CD8-positive, alpha-beta memory T cell (primary cell): Measurements from ENCODE around the gene EIF2AK2. TPM values are rescaled to one million over a fixed set of nuclear protein-coding genes. Genes with fewer than 3 reads are reported as not detected.

ENCODE experiments used
- CTCF ChIA-PET: fragments of 350-600 bp; sonication (Branson Sonifier 250); formaldehyde crosslinking; loops from one replicate; lab custom pipeline; 2021; ENCODE audit warnings: antibody characterized with exemption; lab: Charles Lee
- POLR2A ChIA-PET: fragments of 350-600 bp; sonication (Branson Sonifier 250); formaldehyde crosslinking; loops from one replicate; lab custom pipeline; 2021; ENCODE audit warnings: antibody characterized with exemption; lab: Charles Lee
- DNase-seq, 5 donors: peaks; one replicate each; pipeline versions ENCODE4 v3.0.0 to v3.0.0-alpha.2; 2020 to 2022; ENCODE audit warnings: mixed read lengths in 1 of 5
- H3K27ac ChIP-seq: one replicate; pipeline ENCODE4 v1.7.0; 2013; ENCODE audit warnings: low read depth, mild to moderate bottlenecking, low read length, moderate library complexity
- H3K27me3 ChIP-seq: 2 replicates; pipeline ENCODE4 v1.7.0; 2013; ENCODE audit warnings: low read length, mild to moderate bottlenecking; ENCODE audit not compliant: insufficient read depth, poor library complexity, severe bottlenecking
- H3K36me3 ChIP-seq: 2 replicates; pipeline ENCODE4 v1.7.0; 2013; ENCODE audit warnings: mild to moderate bottlenecking, low read length, moderate library complexity; ENCODE audit not compliant: insufficient read depth
- H3K4me1 ChIP-seq: 2 replicates; pipeline ENCODE4 v1.7.0; 2013; ENCODE audit warnings: mild to moderate bottlenecking, low read length, moderate library complexity; ENCODE audit not compliant: insufficient read depth
- H3K4me3 ChIP-seq: 2 replicates; pipeline ENCODE4 v1.7.0; 2013; ENCODE audit warnings: mild to moderate bottlenecking, low read length
- H3K9me3 ChIP-seq: 2 replicates; pipeline ENCODE4 v1.7.0; 2013; ENCODE audit warnings: mild to moderate bottlenecking, low read length
- H3K27ac Mint-ChIP-seq, 8 donors: one replicate each; pipeline ENCODE4 v1.8.0; 2020 to 2021; ENCODE audit warnings: mixed read lengths in 8 of 8, mild to moderate bottlenecking in 6 of 8, inconsistent platforms in 3 of 8, moderate library complexity in 3 of 8
- H3K27me3 Mint-ChIP-seq, 2 donors: one replicate each; pipeline ENCODE4 v1.8.0; 2020 to 2021; ENCODE audit warnings: mixed read lengths in 2 of 2, mild to moderate bottlenecking in 1 of 2, moderate library complexity in 1 of 2
- H3K36me3 Mint-ChIP-seq, 3 donors: one replicate each; pipeline ENCODE4 v1.8.0; 2020 to 2021; ENCODE audit warnings: mixed read lengths in 3 of 3, inconsistent platforms in 1 of 3, mild to moderate bottlenecking in 1 of 3
- H3K4me1 Mint-ChIP-seq, 3 donors: one replicate each; pipeline ENCODE4 v1.8.0; 2020 to 2021; ENCODE audit warnings: mixed read lengths in 3 of 3, inconsistent platforms in 1 of 3, mild to moderate bottlenecking in 1 of 3
- H3K4me3 Mint-ChIP-seq, 7 donors: one replicate each; pipeline ENCODE4 v1.8.0; 2020 to 2021; ENCODE audit warnings: mixed read lengths in 7 of 7, mild to moderate bottlenecking in 6 of 7, moderate library complexity in 4 of 7, inconsistent platforms in 2 of 7
- H3K9me3 Mint-ChIP-seq, 5 donors: one replicate each; pipeline ENCODE4 v1.8.0; 2020 to 2022; ENCODE audit warnings: mixed read lengths in 5 of 5, mild to moderate bottlenecking in 3 of 5, moderate library complexity in 2 of 5, inconsistent platforms in 1 of 5
- polyA plus RNA-seq: library from polyadenylated mRNA; unstranded; fragments of 300-500 nt; fragmentation: Illumina TruSeq; gene quantifications from one replicate; pipeline ENCODE4 v1.2.3, GENCODE V29; 2021
- total RNA-seq, 2 experiments: library from RNA; stranded (reverse); gene quantifications; one replicate each; pipeline ENCODE4 v1.2.3, GENCODE V29; 2021

The EIF2AK2 gene
- total and polyA plus RNA-seq, 3 experiments from 2014 or later, result 36.0 to 42.6 (median 39.8) TPM

- POLR2A ChIA-PET, result no interaction called here
- Histone ChIP-seq H3K9me3 (no peaks in the 10 kb centered on the region), H3K4me1 (no peaks in the 10 kb centered on the region), H3K4me3 (no peak overlapping the region), H3K27me3 (no peaks in the 10 kb centered on the region), H3K27ac (no peak overlapping the region), H3K36me3 (peaks cover 28% of the 10 kb centered on the region)
- Mint-ChIP-seq H3K9me3 (no peaks in the 10 kb centered on the region), H3K36me3 (peaks cover 24 to 74% (median 36%) of the 10 kb centered on the region in 3 donors), H3K4me3 (no peak overlapping the region), H3K4me1 (peaks cover 25 to 41% (median 29%) of the 10 kb centered on the region in 3 donors), H3K27ac (no peak overlapping the region), H3K27me3 (no peaks in the 10 kb centered on the region)
- CTCF ChIA-PET, result no interaction called here
- no peak for DNase-seq
These were observed 85.8 kb downstream of the EIF2AK2 start for GRCh38 chr2:37070931-37071330.

GRCh38 chr2:37068686-37069085, 88.1 kb downstream of the EIF2AK2 start:
- no peak overlapping the region for H3K4me3 Mint-ChIP-seq
- Histone ChIP-seq H3K4me3 (no peak overlapping the region), H3K9me3 (no peaks in the 10 kb centered on the region), H3K36me3 (peaks cover 42% of the 10 kb centered on the region), H3K4me1 (no peaks in the 10 kb centered on the region), H3K27me3 (no peaks in the 10 kb centered on the region), H3K27ac (no peak overlapping the region)
- H3K36me3 Mint-ChIP-seq, result peaks cover 15 to 79% (median 30%) of the 10 kb centered on the region in 3 donors
- DNase-seq, result no peak
- peak overlapping the region in 1 of 8 donors; percentile 27 for H3K27ac Mint-ChIP-seq
- peaks cover 14 to 24% (median 16%) of the 10 kb centered on the region in 3 donors for H3K4me1 Mint-ChIP-seq
- CTCF ChIA-PET, result no interaction called here
- POLR2A ChIA-PET, result no interaction called here
- H3K9me3 Mint-ChIP-seq, result no peaks in the 10 kb centered on the region
- H3K27me3 Mint-ChIP-seq, result no peaks in the 10 kb centered on the region

GRCh38 chr2:37061776-37062175, 95.0 kb downstream of the EIF2AK2 start:
- Histone ChIP-seq H3K4me1 (no peaks in the 10 kb centered on the region), H3K4me3 (no peak overlapping the region), H3K27me3 (no peaks in the 10 kb centered on the region), H3K36me3 (peaks cover 42% of the 10 kb centered on the region), H3K27ac (no peak overlapping the region), H3K9me3 (no peaks in the 10 kb centered on the region)
- no peak for DNase-seq
- no peak overlapping the region for H3K27ac Mint-ChIP-seq
- POLR2A ChIA-PET, result no interaction called here
- peaks cover 3 to 80% (median 18%) of the 10 kb centered on the region in 3 donors for H3K36me3 Mint-ChIP-seq
- no peaks in the 10 kb centered on the region for H3K27me3 Mint-ChIP-seq
- CTCF ChIA-PET, result no interaction called here
- no peak overlapping the region for H3K4me3 Mint-ChIP-seq
- no peaks in the 10 kb centered on the region for H3K9me3 Mint-ChIP-seq
- H3K4me1 Mint-ChIP-seq, result peaks cover 0 to 11% (median 2%) of the 10 kb centered on the region in 3 donors

- Histone ChIP-seq H3K27ac (no peak overlapping the region), H3K4me3 (no peak overlapping the region), H3K4me1 (no peaks in the 10 kb centered on the region), H3K9me3 (no peaks in the 10 kb centered on the region), H3K36me3 (peaks cover 39% of the 10 kb centered on the region), H3K27me3 (no peaks in the 10 kb centered on the region)
- ChIA-PET CTCF (no interaction called here), POLR2A (no interaction called here)
- H3K36me3 Mint-ChIP-seq, result peaks cover 2 to 83% (median 21%) of the 10 kb centered on the region in 3 donors
- H3K4me1 Mint-ChIP-seq, result peaks cover 0 to 12% (median 2%) of the 10 kb centered on the region in 3 donors
- no peak overlapping the region for H3K27ac Mint-ChIP-seq
- H3K27me3 Mint-ChIP-seq, result no peaks in the 10 kb centered on the region
- no peak for DNase-seq
- H3K4me3 Mint-ChIP-seq, result no peak overlapping the region
- H3K9me3 Mint-ChIP-seq, result no peaks in the 10 kb centered on the region
These were observed 95.6 kb downstream of the EIF2AK2 start for GRCh38 chr2:37061013-37061711.

- peaks cover 0 to 83% (median 21%) of the 10 kb centered on the region in 3 donors for H3K36me3 Mint-ChIP-seq
- H3K9me3 Mint-ChIP-seq, result no peaks in the 10 kb centered on the region
- CTCF ChIA-PET, result no interaction called here
- DNase-seq, result no peak
- no peaks in the 10 kb centered on the region for H3K9me3 ChIP-seq
- peaks cover 32% of the 10 kb centered on the region for H3K36me3 ChIP-seq
- H3K27me3 ChIP-seq, result no peaks in the 10 kb centered on the region
- no peak overlapping the region for H3K27ac Mint-ChIP-seq
- H3K27me3 Mint-ChIP-seq, result no peaks in the 10 kb centered on the region
- peaks cover 0 to 12% (median 2%) of the 10 kb centered on the region in 3 donors for H3K4me1 Mint-ChIP-seq
- no peak overlapping the region for H3K4me3 ChIP-seq
- H3K4me3 Mint-ChIP-seq, result no peak overlapping the region
- H3K27ac ChIP-seq, result no peak overlapping the region
- no peaks in the 10 kb centered on the region for H3K4me1 ChIP-seq
- POLR2A ChIA-PET, result no interaction called here
These were observed 96.3 kb downstream of the EIF2AK2 start for GRCh38 chr2:37060446-37060845.

GRCh38 chr2:37059841-37060240, 96.9 kb downstream of the EIF2AK2 start:
- Mint-ChIP-seq H3K27ac (peak overlapping the region in 1 of 8 donors; percentile 68), H3K9me3 (no peaks in the 10 kb centered on the region), H3K27me3 (no peaks in the 10 kb centered on the region), H3K36me3 (peaks cover 2 to 81% (median 21%) of the 10 kb centered on the region in 3 donors), H3K4me1 (peaks cover 0 to 12% (median 2%) of the 10 kb centered on the region in 3 donors), H3K4me3 (no peak overlapping the region)
- no peak for DNase-seq
- H3K9me3 ChIP-seq, result no peaks in the 10 kb centered on the region
- ChIA-PET POLR2A (no interaction called here), CTCF (no interaction called here)
- H3K27me3 ChIP-seq, result no peaks in the 10 kb centered on the region
- no peak overlapping the region for H3K4me3 ChIP-seq
- H3K27ac ChIP-seq, result no peak overlapping the region
- H3K36me3 ChIP-seq, result peaks cover 26% of the 10 kb centered on the region
- no peaks in the 10 kb centered on the region for H3K4me1 ChIP-seq

GRCh38 chr2:37052600-37053332, 104.0 kb downstream of the EIF2AK2 start:
- H3K27ac Mint-ChIP-seq, result no peak overlapping the region
- Histone ChIP-seq H3K27ac (no peak overlapping the region), H3K9me3 (no peaks in the 10 kb centered on the region), H3K4me1 (no peaks in the 10 kb centered on the region), H3K4me3 (no peak overlapping the region), H3K27me3 (no peaks in the 10 kb centered on the region), H3K36me3 (peaks cover 25% of the 10 kb centered on the region)
- POLR2A ChIA-PET, result no interaction called here
- no peak for DNase-seq
- H3K36me3 Mint-ChIP-seq, result peaks cover 11 to 74% (median 31%) of the 10 kb centered on the region in 3 donors
- no peak overlapping the region for H3K4me3 Mint-ChIP-seq
- no peaks in the 10 kb centered on the region for H3K9me3 Mint-ChIP-seq
- peaks cover 3 to 12% (median 6%) of the 10 kb centered on the region in 3 donors for H3K4me1 Mint-ChIP-seq
- no peaks in the 10 kb centered on the region for H3K27me3 Mint-ChIP-seq
- CTCF ChIA-PET, result interaction anchor here (0.6 kb wide), 1 partner anchor 21 kb away, joined by 3 read pairs; no protein-coding TSS in a partner anchor
